GM18519 (cell line): ENCODE results near the gene BNC2.

Source experiments
- ATAC-seq: cut with Tn5 transposase; IDR thresholded peaks from one replicate; pipeline ENCODE4 v1.9.1; 2021; ENCODE audit warnings: mild to moderate bottlenecking, moderate library complexity; ENCODE audit not compliant: unreplicated experiment, low FRiP score

BNC2 gene

GRCh38 chr9:16363073-16363781 is 507.2 kb downstream of the BNC2 start:
- ATAC-seq: no peak

GRCh38 chr9:16361939-16362338 is 508.5 kb downstream of the BNC2 start:
- no peak for ATAC-seq

- ATAC-seq: no peak
Measured at GRCh38 chr9:16361118-16361517, 509.4 kb downstream of the BNC2 start.

- no peak for ATAC-seq
Measured at GRCh38 chr9:16360247-16360646, 510.2 kb downstream of the BNC2 start.
